SKM-1 treated with dmso at 0.1 percent for 144 hours (cell line): ENCODE data around the gene RPS15.
"Not testable (repeated sequence)": the region's sequence is repeated elsewhere in the genome, so short reads cannot be mapped to it uniquely, and the experiment has no call there.

Experiments
- DNase-seq: peaks from one replicate; lab custom pipeline; 2025; ENCODE audit not compliant: unreplicated experiment; lab: John Stamatoyannopoulos, UW

RPS15 gene

GRCh38 chr19:1467490-1468273, 29.5 kb downstream of the RPS15 start:
- DNase-seq = no peak

- DNase-seq = no peak
Measured at GRCh38 chr19:1468274-1468820, 30.2 kb downstream of the RPS15 start.

GRCh38 chr19:1468821-1469254, 30.6 kb downstream of the RPS15 start:
- no peak for DNase-seq

GRCh38 chr19:1469255-1470054, 31.3 kb downstream of the RPS15 start:
- DNase-seq = no peak

GRCh38 chr19:1470055-1470304, 31.8 kb downstream of the RPS15 start:
- DNase-seq = no peak

GRCh38 chr19:1470305-1471009, 32.3 kb downstream of the RPS15 start:
- DNase-seq = no peak

- no peak for DNase-seq
Measured at GRCh38 chr19:1471010-1471514, 32.9 kb downstream of the RPS15 start.

- DNase-seq = no peak
Measured at GRCh38 chr19:1471515-1472160, 33.4 kb downstream of the RPS15 start.

GRCh38 chr19:1472231-1473084, 34.3 kb downstream of the RPS15 start:
- no peak for DNase-seq

GRCh38 chr19:1473085-1473851, 35.1 kb downstream of the RPS15 start:
- no peak for DNase-seq

GRCh38 chr19:1474011-1474764, 36.0 kb downstream of the RPS15 start:
- DNase-seq = no peak

GRCh38 chr19:1474765-1475351, 36.7 kb downstream of the RPS15 start:
- DNase-seq = no peak

- no peak for DNase-seq
Measured at GRCh38 chr19:1475751-1476437, 37.7 kb downstream of the RPS15 start.

- not testable (repeated sequence) for DNase-seq
Measured at GRCh38 chr19:1477056-1477455, 38.9 kb downstream of the RPS15 start.

GRCh38 chr19:1478934-1479707, 40.9 kb downstream of the RPS15 start, which contains the start of gene C19orf25:
TSS of gene C19orf25 (minus strand) at chr19:1479215. CDS start at chr19:1478903, 312 bp downstream.
- DNase-seq = peak; percentile 92

GRCh38 chr19:1481224-1481892, 43.2 kb downstream of the RPS15 start:
- DNase-seq = no peak
